Measurements from ENCODE around the gene BMERB1.
"Not testable (repeated sequence)": the region's sequence is repeated elsewhere in the genome, so short reads cannot be mapped to it uniquely, and the experiment has no call there.

BMERB1 gene

GRCh38 chr16:15566095-15566494 lies 131.7 kb downstream of the BMERB1 start:
- no peak for DNase-seq

GRCh38 chr16:15567823-15568222 lies 133.4 kb downstream of the BMERB1 start:
- no peak for DNase-seq

- DNase-seq = not testable (repeated sequence)
Measured at GRCh38 chr16:15570666-15571065, 136.3 kb downstream of the BMERB1 start.

GRCh38 chr16:15571557-15571956 lies 137.2 kb downstream of the BMERB1 start:
- no peak for DNase-seq

- DNase-seq = no peak
Measured at GRCh38 chr16:15572329-15573001, 138.1 kb downstream of the BMERB1 start.

- no peak for DNase-seq
Measured at GRCh38 chr16:15573274-15573895, 139.0 kb downstream of the BMERB1 start.

GRCh38 chr16:15573896-15574613 lies 139.7 kb downstream of the BMERB1 start:
- not testable (repeated sequence) for DNase-seq

GRCh38 chr16:15574614-15574948 lies 140.2 kb downstream of the BMERB1 start:
- DNase-seq = no peak

- DNase-seq = no peak
Measured at GRCh38 chr16:15575293-15576049, 141.1 kb downstream of the BMERB1 start.

- DNase-seq = no peak
Measured at GRCh38 chr16:15576960-15577958, 142.9 kb downstream of the BMERB1 start.

- DNase-seq = no peak
Measured at GRCh38 chr16:15578824-15579223, 144.4 kb downstream of the BMERB1 start.

GRCh38 chr16:15581127-15581815 lies 146.9 kb downstream of the BMERB1 start:
- DNase-seq = no peak

GRCh38 chr16:15583526-15583925 lies 149.1 kb downstream of the BMERB1 start:
- no peak for DNase-seq

- no peak for DNase-seq
Measured at GRCh38 chr16:15585956-15586355, 151.6 kb downstream of the BMERB1 start.

GRCh38 chr16:15586716-15587115 lies 152.3 kb downstream of the BMERB1 start:
- no peak for DNase-seq

GRCh38 chr16:15587152-15587825 lies 152.9 kb downstream of the BMERB1 start:
- DNase-seq = no peak

- peak; percentile 9 for DNase-seq
Measured at GRCh38 chr16:15592324-15592723, 157.9 kb downstream of the BMERB1 start.

- peak; percentile 35 for DNase-seq
Measured at GRCh38 chr16:15593235-15593634, 158.8 kb downstream of the BMERB1 start.

GRCh38 chr16:15594711-15595320 lies 160.4 kb downstream of the BMERB1 start:
- DNase-seq = no peak

- no peak for DNase-seq
Measured at GRCh38 chr16:15597135-15597534, 162.7 kb downstream of the BMERB1 start.

All from CD4-positive, alpha-beta T cell treated with Interferon gamma for 1 hour (primary cell).